Fibroblast of the conjunctiva (primary cell): Measurements from ENCODE around the gene CFB.
"Not testable (repeated sequence)": the region's sequence is repeated elsewhere in the genome, so short reads cannot be mapped to it uniquely, and the experiment has no call there.

Experiments
- DNase-seq: peaks from one replicate; pipeline ENCODE4 v3.0.0-alpha.2; 2010; ENCODE audit warnings: low read depth

Gene CFB

GRCh38 chr6:31911826-31912585, 33.9 kb upstream of the CFB start:
- no peak for DNase-seq

GRCh38 chr6:31915351-31915750, 30.5 kb upstream of the CFB start:
- DNase-seq = no peak

GRCh38 chr6:31915756-31916155, 30.1 kb upstream of the CFB start:
- no peak for DNase-seq

GRCh38 chr6:31918069-31918720, 27.7 kb upstream of the CFB start:
- DNase-seq = no peak

- no peak for DNase-seq
Measured at GRCh38 chr6:31919624-31920303, 26.1 kb upstream of the CFB start.

- no peak for DNase-seq
Measured at GRCh38 chr6:31920811-31921210, 25.1 kb upstream of the CFB start.

- no peak for DNase-seq
Measured at GRCh38 chr6:31922942-31923341, 23.0 kb upstream of the CFB start.

GRCh38 chr6:31927242-31927862, 18.5 kb upstream of the CFB start, which contains the start of gene C2:
C2 (plus strand) TSS chr6:31927717; CDS start chr6:31927753, 36 bp downstream.
- DNase-seq = no peak

GRCh38 chr6:31927863-31928671, 17.8 kb upstream of the CFB start:
- no peak for DNase-seq

- no peak for DNase-seq
Measured at GRCh38 chr6:31928672-31928939, 17.3 kb upstream of the CFB start.

- DNase-seq = no peak
Measured at GRCh38 chr6:31930962-31931361, 14.9 kb upstream of the CFB start.

- DNase-seq = not testable (repeated sequence)
Measured at GRCh38 chr6:31932137-31932536, 13.8 kb upstream of the CFB start.

- no peak for DNase-seq
Measured at GRCh38 chr6:31933537-31933936, 12.4 kb upstream of the CFB start.

- DNase-seq = no peak
Measured at GRCh38 chr6:31935021-31935420, 10.9 kb upstream of the CFB start.

GRCh38 chr6:31935823-31936222, 10.1 kb upstream of the CFB start:
- DNase-seq = no peak

GRCh38 chr6:31940256-31940664, 5.6 kb upstream of the CFB start:
- DNase-seq = no peak

- DNase-seq = no peak
Measured at GRCh38 chr6:31943742-31944141, 2.2 kb upstream of the CFB start.

- DNase-seq = no peak
Measured at GRCh38 chr6:31945154-31945506, 765 bp upstream of the CFB start.

GRCh38 chr6:31946370-31946885, 533 bp downstream of the CFB start:
- no peak for DNase-seq

GRCh38 chr6:31947070-31947675, 1.3 kb downstream of the CFB start:
- DNase-seq = no peak

GRCh38 chr6:31947864-31948263, 2.0 kb downstream of the CFB start:
- no peak for DNase-seq
